ENCODE results near the gene GCN1. TPM values are rescaled to one million over a fixed set of nuclear protein-coding genes. Genes with fewer than 3 reads are reported as not detected.
"Not testable (repeated sequence)": the region's sequence is repeated elsewhere in the genome, so short reads cannot be mapped to it uniquely, and the experiment has no call there.

GCN1 gene, protein sequence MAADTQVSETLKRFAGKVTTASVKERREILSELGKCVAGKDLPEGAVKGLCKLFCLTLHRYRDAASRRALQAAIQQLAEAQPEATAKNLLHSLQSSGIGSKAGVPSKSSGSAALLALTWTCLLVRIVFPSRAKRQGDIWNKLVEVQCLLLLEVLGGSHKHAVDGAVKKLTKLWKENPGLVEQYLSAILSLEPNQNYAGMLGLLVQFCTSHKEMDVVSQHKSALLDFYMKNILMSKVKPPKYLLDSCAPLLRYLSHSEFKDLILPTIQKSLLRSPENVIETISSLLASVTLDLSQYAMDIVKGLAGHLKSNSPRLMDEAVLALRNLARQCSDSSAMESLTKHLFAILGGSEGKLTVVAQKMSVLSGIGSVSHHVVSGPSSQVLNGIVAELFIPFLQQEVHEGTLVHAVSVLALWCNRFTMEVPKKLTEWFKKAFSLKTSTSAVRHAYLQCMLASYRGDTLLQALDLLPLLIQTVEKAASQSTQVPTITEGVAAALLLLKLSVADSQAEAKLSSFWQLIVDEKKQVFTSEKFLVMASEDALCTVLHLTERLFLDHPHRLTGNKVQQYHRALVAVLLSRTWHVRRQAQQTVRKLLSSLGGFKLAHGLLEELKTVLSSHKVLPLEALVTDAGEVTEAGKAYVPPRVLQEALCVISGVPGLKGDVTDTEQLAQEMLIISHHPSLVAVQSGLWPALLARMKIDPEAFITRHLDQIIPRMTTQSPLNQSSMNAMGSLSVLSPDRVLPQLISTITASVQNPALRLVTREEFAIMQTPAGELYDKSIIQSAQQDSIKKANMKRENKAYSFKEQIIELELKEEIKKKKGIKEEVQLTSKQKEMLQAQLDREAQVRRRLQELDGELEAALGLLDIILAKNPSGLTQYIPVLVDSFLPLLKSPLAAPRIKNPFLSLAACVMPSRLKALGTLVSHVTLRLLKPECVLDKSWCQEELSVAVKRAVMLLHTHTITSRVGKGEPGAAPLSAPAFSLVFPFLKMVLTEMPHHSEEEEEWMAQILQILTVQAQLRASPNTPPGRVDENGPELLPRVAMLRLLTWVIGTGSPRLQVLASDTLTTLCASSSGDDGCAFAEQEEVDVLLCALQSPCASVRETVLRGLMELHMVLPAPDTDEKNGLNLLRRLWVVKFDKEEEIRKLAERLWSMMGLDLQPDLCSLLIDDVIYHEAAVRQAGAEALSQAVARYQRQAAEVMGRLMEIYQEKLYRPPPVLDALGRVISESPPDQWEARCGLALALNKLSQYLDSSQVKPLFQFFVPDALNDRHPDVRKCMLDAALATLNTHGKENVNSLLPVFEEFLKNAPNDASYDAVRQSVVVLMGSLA (N-terminal part only)
- total RNA-seq (2014; rRNA removed; shearing (Covaris generic)): 41.0 and 47.4 TPM in 2 replicates

DNA sequence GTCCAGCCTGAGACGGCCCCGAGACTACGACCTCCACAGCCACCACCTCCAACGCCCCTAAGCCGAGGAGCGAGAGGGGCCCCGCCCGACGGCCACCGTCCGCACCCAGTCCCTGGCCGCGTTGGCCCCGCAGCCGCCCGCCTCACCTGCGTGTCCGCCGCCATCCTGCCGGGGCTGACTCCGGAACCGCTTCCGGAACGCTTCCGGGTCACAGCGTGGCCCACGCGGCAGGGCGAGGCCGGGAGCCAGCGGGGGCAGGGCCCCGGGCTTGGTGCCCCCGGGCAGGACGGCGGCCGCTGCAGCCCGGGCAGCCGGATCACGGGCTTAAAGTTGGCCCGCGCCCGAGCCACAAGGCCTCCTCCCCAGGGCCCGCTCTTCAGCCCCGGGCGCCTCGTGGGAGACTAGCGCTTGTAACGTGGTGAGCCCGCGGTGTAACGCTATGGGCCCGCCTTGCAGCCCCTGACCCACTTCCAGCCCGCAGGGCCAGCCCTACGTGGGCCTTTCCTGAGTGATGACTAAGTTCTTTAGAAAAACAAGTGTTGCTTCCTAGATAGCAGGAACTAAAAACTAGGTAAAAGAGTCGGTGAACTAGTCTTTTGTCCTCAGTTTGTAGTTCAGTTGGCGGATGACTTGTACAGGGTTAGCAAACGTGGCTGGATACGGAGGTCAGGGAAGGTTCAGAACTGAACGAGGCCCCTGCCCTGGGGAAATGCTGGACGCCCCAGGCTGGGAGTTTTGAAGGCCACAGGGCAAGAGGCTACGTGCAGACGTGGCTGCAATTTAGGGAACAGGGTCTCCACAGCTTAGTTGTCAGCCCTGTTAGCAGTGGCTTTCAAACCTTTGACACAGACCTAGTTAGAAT lies at the start of gene GCN1:
TSS of gene GCN1 (minus strand) at position 182 of the 862 bp plus-strand sequence. CDS start at position 164, 18 bp downstream.
- peak; percentile 75 to 86 for DNase-seq (ENCODE audit: low read depth in 1 of 2, low spot score in 2 of 2)
- Histone ChIP-seq H3K27me3 (replicated peaks) (no peaks in the 10 kb centered on the region), H3K36me3 (peaks cover 65% of the 10 kb centered on the region), H3K27ac (peak within 1 kb of the TSS; percentile 55), H3K9me3 (replicated peaks) (no peaks in the 10 kb centered on the region), H3K4me1 (replicated peaks) (peaks cover 45% of the 10 kb centered on the region), H3K4me3 (peak within 1 kb of the TSS; percentile 75)

DNA sequence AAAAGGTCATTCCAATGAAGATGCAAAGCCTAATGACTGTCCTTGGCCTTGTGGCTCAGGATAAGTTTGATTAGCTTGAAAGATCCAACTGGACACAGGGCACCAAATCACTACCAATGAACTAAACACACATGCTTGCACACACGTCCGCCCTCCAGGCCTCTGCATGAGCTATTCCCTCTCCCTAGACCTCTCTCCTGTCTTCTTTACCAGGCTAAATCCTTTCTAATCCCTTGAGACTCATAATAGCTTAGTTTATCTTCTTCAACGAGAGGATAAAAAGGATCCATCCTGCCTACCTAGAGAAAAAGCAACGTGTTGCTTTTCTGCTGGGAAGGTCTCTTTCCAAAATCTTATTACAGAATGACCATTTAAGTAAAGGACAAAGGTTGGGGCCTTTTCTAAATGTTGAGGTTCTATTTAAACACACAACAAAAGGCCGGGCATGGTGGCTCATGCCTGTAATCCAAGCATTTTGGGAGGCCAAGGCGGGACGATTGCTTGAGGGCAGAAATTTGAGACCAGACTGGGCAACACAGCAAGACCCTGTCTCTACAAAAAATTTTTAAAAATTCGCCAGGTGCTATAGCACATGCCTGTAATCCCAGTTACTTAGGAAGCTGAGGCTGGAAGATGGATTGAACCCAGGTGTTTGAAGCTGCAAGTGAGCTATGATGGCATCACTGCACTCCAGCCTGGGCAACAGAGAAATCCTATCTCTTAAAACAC lies 48.6 kb upstream of the GCN1 start:
- H3K4me1 ChIP-seq (replicated peaks): peaks cover 64% of the 10 kb centered on the region
- no peak overlapping the region for H3K4me3 ChIP-seq
- no peak overlapping the region for H3K27ac ChIP-seq
- peaks cover 14% of the 10 kb centered on the region; the same call in 1 of the 2 replicates for H3K36me3 ChIP-seq
- no peaks in the 10 kb centered on the region for H3K27me3 ChIP-seq (replicated peaks)
- DNase-seq (ENCODE audit: low read depth in 1 of 2, low spot score in 2 of 2): no peak
- H3K9me3 ChIP-seq (replicated peaks): no peaks in the 10 kb centered on the region

DNA sequence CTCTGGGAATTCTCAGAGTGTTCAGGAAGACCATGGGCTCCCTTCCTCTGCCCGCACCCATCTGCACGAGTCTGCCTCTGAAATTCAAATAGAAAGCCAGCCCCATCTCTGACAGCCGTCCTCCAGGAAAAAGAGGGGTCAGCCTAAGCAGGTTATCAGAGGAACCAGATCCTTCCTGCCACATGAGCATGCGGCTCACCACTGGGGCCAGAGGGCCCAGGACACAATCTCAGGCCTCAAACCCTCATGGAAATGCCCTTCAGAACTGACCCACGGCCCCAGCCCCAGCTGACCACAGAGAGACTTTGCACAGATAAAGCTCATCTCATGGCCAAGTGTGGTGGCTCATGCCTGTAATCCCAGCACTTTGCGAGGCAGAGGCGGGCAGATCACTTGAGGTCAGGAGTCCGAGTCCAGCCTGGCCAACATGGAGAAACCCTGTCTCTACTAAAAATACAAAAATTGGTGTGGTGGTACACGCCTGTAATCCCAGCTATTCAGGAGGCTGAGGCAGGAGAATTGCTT lies 47.8 kb upstream of the GCN1 start:
- Histone ChIP-seq H3K36me3 (peaks cover 14% of the 10 kb centered on the region; the same call in 1 of the 2 replicates), H3K4me3 (no peak overlapping the region), H3K27ac (no peak overlapping the region), H3K27me3 (replicated peaks) (no peaks in the 10 kb centered on the region), H3K4me1 (replicated peaks) (peaks cover 64% of the 10 kb centered on the region), H3K9me3 (replicated peaks) (no peaks in the 10 kb centered on the region)
- no peak for DNase-seq (ENCODE audit: low read depth in 1 of 2, low spot score in 2 of 2)

DNA sequence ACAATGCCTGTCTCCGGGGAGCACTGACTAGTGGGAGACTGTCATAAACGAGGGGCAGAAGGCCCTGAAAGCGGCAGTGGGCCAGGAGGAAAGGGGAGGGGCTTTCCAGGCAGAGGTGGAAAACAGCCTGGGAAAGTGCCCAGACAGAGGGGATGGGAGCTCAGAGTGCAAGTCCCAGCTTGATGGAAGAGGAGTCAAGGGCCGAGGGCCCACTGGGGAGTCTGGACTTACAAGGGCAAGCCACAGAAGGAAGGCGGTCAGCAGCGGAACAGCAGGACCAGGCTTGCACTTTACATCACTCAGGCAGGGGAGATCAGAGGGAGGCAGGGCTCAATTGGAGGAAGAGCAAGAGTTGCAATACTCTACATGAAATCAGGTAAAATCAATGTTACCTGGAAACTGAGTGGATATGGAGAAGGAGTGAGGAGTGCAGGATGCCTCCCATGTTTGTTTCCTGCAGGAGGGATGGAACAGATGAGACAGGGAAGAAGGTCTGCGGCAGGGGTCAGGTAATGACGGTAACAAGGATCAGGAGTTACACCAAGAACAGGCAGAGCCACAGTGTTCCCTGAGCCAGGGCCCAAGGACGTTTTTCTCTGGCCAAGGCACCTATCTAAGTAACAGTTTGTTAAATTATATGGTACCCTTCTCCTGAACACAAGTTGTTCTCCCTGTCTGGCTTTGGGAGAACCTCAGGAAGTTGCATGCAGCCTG lies 47.2 kb upstream of the GCN1 start:
- Histone ChIP-seq H3K36me3 (peaks cover 14% of the 10 kb centered on the region; the same call in 1 of the 2 replicates), H3K27ac (no peak overlapping the region), H3K4me1 (replicated peaks) (peaks cover 64% of the 10 kb centered on the region), H3K27me3 (replicated peaks) (no peaks in the 10 kb centered on the region), H3K4me3 (no peak overlapping the region), H3K9me3 (replicated peaks) (no peaks in the 10 kb centered on the region)
- no peak for DNase-seq (ENCODE audit: low read depth in 1 of 2, low spot score in 2 of 2)

DNA sequence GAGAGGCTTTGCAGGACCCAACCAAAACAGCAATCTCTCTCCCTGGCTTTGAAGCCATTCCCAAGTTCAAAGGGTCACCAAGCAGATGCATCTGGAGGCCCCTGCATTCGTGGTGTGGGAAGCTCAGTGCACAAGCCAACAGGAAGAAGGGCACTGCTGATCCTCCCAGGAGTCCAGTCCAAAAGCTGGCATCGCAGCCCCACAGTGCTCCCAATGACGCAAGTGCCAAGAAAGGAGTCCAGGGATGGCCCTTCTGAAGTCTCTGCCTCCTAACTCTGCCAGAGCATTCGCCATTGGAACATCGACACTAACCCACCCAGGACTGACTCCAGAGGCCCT lies 45.9 kb upstream of the GCN1 start:
- Histone ChIP-seq H3K4me1 (replicated peaks) (peaks cover 64% of the 10 kb centered on the region), H3K27me3 (replicated peaks) (no peaks in the 10 kb centered on the region), H3K4me3 (no peak overlapping the region), H3K36me3 (peaks cover 14% of the 10 kb centered on the region; the same call in 1 of the 2 replicates), H3K27ac (no peak overlapping the region), H3K9me3 (replicated peaks) (no peaks in the 10 kb centered on the region)
- DNase-seq (ENCODE audit: low read depth in 1 of 2, low spot score in 2 of 2): no peak

DNA sequence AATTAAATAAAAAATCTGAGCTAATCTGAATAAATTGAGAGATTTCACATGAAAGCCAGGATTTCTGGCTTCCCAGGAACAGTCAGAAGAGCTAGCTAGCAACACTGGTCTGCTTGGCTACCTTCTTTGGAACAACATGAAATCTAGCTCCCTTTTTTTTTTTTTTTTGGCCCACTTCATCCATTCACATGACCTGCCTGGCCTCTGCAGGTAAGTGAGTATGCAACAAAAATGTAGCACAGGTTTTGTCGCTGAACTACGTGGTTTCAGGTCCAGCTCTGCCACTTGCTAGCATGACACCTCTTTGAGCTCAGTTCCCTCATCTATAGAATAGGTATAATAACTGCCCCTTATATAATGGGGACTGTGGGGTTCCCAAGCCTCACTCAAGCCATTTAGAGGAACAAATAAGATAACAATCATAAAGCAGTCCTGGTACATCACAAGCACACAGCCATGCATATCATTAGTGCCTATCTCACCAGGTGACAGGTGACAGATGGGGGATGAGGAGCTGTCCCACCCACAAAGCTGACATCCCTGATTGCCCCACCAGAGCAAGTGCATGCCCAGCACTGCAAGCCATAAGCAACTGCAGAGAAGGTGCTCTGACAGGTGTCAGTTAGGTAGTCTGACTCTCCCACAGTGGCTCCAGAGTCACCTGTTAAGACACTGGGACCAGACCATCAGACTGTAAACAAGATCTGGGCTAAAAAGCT lies 45.4 kb upstream of the GCN1 start:
- H3K27ac ChIP-seq: no peak overlapping the region

DNA sequence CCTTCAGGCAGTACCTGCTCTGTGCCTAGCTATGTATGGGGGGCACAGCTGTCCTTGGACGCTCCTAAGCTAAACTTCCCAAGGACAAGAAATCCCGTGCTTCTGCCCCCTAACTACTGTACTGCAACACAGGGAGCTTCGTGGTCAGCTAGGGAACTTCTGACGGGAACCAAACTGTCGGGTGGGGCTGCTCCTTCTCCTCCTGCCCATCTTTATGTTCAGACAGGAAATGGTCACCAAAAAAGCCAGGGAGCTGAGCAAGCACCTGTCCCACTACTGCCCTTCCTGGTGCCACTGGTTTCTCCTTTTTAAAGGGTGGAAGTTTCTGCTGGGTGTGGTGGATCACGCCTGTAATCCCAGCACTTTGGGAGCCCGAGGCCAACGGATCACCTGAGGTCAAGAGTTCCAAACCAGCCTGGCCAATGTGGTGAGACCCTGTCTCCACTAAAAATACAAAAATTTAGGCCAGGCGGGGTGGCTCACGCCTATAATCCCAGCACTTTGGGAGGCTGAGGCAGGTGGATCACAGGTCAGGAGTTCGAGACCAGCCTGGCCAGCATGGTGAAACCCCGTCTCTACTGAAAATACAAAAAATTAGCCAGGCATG lies 44.4 kb upstream of the GCN1 start:
- H3K36me3 ChIP-seq: peaks cover 11% of the 10 kb centered on the region; the same call in 1 of the 2 replicates
- no peaks in the 10 kb centered on the region for H3K27me3 ChIP-seq (replicated peaks)
- no peaks in the 10 kb centered on the region for H3K9me3 ChIP-seq (replicated peaks)
- H3K27ac ChIP-seq: peak overlapping the region; percentile 87
- H3K4me3 ChIP-seq: no peak overlapping the region
- no peak for DNase-seq (ENCODE audit: low read depth in 1 of 2, low spot score in 2 of 2)
- H3K4me1 ChIP-seq (replicated peaks): peaks cover 66% of the 10 kb centered on the region

More for the DNA sequence above, 45.4 kb upstream of the GCN1 start:
- no peak for DNase-seq (ENCODE audit: low read depth in 1 of 2, low spot score in 2 of 2)
- H3K4me3 ChIP-seq: no peak overlapping the region
- no peaks in the 10 kb centered on the region for H3K27me3 ChIP-seq (replicated peaks)
- H3K4me1 ChIP-seq (replicated peaks): peaks cover 64% of the 10 kb centered on the region
- no peaks in the 10 kb centered on the region for H3K9me3 ChIP-seq (replicated peaks)
- H3K36me3 ChIP-seq: peaks cover 14% of the 10 kb centered on the region; the same call in 1 of the 2 replicates

DNA sequence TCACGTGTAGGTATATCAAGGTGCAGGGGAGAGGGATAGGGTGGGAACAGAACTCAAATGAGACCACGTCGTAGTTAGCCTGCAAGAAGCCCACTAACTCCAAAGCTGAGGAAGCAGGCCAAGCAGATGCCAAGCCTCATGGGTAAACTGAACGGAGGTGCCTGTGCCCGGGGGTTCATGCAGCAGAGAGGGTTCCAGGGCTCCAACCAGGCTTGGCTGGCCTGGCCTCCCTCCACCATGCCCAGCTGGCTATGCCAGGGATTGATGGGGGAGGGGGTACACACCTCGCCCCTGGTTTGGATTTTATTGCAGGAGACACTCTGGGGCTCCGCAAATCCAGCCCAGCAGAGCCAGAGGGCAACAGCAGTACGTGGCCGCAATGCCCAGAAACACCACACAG lies 43.7 kb upstream of the GCN1 start:
- H3K4me1 ChIP-seq (replicated peaks): peaks cover 66% of the 10 kb centered on the region
- H3K27me3 ChIP-seq (replicated peaks): no peaks in the 10 kb centered on the region
- H3K4me3 ChIP-seq: no peak overlapping the region
- peak overlapping the region; percentile 87 for H3K27ac ChIP-seq
- peaks cover 4% of the 10 kb centered on the region; the same call in 1 of the 2 replicates for H3K36me3 ChIP-seq
- H3K9me3 ChIP-seq (replicated peaks): no peaks in the 10 kb centered on the region
- DNase-seq (ENCODE audit: low read depth in 1 of 2, low spot score in 2 of 2): no peak

DNA sequence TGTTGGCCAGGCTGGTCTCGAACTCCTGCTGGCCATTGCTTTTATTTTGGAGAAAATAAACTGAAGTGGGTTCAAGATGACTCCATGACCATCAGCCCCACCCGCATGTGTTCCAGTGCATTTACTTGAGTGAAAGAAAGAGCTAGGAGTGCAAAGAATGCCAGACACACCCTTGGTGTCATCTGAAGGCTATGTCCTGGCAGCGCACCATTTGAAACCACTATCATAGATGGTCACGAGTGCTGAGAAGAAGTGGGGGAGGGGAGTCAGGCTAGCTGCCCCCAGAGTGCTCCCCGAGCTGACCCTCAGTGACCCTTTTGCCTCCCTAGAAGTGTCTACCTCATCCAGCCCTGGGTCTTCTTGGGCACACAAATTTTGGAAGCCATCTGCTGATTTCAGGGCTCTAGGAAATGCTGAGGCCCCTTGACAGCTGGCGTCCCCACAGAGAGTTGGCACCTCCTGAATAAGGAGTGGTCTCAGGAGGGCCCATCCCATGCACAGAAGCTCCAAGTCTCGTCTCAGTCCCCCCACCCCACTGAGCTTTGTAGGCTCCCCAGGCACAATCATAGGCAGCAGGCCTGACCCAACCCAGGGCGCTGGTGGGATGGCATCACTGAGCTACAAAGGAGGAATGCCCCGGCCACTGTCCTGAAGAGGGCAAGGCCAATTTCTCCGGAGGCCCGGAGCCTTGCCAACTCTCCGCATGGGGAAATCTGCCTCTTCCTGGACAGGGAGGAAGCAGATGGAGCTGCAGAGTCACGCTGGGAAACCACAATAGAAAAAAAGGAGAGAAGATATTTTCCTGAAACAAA lies 43.1 kb upstream of the GCN1 start:
- H3K36me3 ChIP-seq: 0 out of 2 replicates have a peak, but pooled peaks cover 4% of the 10 kb centered on the region
- peaks cover 68% of the 10 kb centered on the region for H3K4me1 ChIP-seq (replicated peaks)
- DNase-seq (ENCODE audit: low read depth in 1 of 2, low spot score in 2 of 2): peak; percentile 71 to 84
- peak overlapping the region; percentile 87 for H3K27ac ChIP-seq
- no peak overlapping the region for H3K4me3 ChIP-seq
- no peaks in the 10 kb centered on the region for H3K9me3 ChIP-seq (replicated peaks)
- H3K27me3 ChIP-seq (replicated peaks): no peaks in the 10 kb centered on the region

DNA sequence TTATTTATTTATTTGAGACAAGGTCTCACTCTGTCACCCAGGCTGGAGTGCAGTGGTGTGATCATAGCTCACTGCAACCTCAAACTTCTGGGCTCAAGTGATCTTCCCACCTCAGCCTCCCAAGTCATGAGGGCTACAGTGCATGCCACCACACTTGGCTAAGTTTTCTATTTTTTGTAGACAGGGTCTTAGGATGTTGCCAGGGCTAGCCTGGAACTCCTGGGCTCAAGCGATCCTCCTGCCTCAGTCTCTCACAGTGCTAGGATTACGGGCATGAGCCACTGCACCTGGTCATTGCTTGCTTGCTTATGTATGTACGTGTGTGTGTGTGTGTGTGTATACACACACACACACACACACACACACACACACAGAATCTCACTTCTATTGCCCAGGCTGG lies 42.3 kb upstream of the GCN1 start:
- H3K27me3 ChIP-seq (replicated peaks); H3K4me3 ChIP-seq; H3K36me3 ChIP-seq; H3K9me3 ChIP-seq (replicated peaks); DNase-seq (ENCODE audit: low read depth in 1 of 2, low spot score in 2 of 2): not testable (repeated sequence)
- peak overlapping the region; percentile 87 for H3K27ac ChIP-seq
- H3K4me1 ChIP-seq (replicated peaks): peaks cover 76% of the 10 kb centered on the region
